ENCODE measurements around the gene DESI2. TPM values are rescaled to one million over a fixed set of nuclear protein-coding genes. Genes with fewer than 3 reads are reported as not detected.
A peak's percentile ranks its signal among the peaks of the same experiment; 100 is the strongest.

The DESI2 gene
- total and polyA plus RNA-seq, 4 donors, result 5.7 to 14.6 (median 11.7) TPM

DNA sequence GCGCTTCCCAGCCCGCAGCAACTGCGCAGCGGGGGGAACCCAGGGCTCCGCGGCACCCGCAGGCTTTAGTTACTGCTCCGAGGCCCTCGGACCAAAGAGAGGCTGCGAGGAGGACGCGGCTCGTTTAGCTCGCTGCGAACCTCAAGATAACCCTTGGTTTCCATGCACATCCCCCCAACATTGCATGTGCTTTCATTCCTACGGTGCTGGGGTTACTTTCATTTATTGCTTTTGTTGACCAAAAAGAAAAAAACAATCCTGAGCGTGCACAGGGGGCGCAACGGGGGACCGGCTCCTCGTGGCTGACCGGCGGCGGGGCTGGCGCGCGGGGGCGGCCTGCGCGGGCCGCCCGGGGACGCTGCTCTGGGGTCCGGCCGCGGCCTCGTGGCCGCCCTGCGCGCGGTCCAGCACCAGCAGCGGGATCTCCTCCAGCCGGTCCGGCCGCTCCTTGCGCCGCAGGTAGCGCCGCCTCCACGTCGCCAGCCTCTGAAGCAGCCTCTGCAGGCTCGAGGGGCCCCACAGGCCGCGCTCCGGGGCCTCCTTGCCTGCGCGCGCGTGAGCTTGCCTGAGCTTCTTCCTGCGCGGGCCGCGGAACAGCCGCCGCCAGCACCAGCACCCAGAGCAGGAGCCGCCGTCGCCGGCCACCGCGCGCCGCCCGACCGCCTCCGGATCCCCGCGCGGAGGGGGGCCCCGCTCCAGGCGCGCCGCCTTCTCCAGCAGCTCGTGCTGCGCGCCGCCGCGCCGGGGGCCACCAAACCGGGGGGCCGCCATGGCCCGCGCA, 77.4 kb downstream of the DESI2 start:
- peak; percentile 37 for DNase-seq (ENCODE audit: low spot score)
- Histone ChIP-seq H3K27ac (ENCODE audit: low read depth in 1 of 2, low read length in 2 of 2) (no peak overlapping the region), H3K9me3 (ENCODE audit: control insufficient read depth in 4 of 4, low read length in 3 of 4) (peaks cover 0 to 3% (median 0%) of the 10 kb centered on the region in 4 donors), H3K4me3 (ENCODE audit: low read depth in 1 of 3, low read length in 3 of 3) (peak overlapping the region; percentile 62 to 83 (median 69)), H3K27me3 (ENCODE audit: control insufficient read depth in 4 of 4, insufficient read depth in 4 of 4, low read length in 3 of 4) (no peaks in the 10 kb centered on the region), H3K36me3 (ENCODE audit: control insufficient read depth in 4 of 4, insufficient read depth in 3 of 4, low read depth in 1 of 4, low read length in 3 of 4) (no peaks in the 10 kb centered on the region), H3K9ac (ENCODE audit: low read depth in 1 of 2, low read length in 2 of 2) (no peak overlapping the region), H3K4me1 (ENCODE audit: control insufficient read depth in 4 of 4, insufficient read depth in 4 of 4, low read length in 3 of 4) (peaks cover 1 to 17% (median 11%) of the 10 kb centered on the region in 4 donors)
- WGBS, result under 1% methylated on average over 94 of the region's 94 CpGs
- TF ChIP-seq, protein P1, sequence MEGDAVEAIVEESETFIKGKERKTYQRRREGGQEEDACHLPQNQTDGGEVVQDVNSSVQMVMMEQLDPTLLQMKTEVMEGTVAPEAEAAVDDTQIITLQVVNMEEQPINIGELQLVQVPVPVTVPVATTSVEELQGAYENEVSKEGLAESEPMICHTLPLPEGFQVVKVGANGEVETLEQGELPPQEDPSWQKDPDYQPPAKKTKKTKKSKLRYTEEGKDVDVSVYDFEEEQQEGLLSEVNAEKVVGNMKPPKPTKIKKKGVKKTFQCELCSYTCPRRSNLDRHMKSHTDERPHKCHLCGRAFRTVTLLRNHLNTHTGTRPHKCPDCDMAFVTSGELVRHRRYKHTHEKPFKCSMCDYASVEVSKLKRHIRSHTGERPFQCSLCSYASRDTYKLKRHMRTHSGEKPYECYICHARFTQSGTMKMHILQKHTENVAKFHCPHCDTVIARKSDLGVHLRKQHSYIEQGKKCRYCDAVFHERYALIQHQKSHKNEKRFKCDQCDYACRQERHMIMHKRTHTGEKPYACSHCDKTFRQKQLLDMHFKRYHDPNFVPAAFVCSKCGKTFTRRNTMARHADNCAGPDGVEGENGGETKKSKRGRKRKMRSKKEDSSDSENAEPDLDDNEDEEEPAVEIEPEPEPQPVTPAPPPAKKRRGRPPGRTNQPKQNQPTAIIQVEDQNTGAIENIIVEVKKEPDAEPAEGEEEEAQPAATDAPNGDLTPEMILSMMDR (IDR thresholded peaks at IDR 0.05; ENCODE audit: low read depth, low read length, missing input control), result no peak
- TF ChIP-seq GABPA (IDR thresholded peaks at IDR 0.05 in 1 of 2, conservative IDR thresholded peaks at IDR 0.05 in 1 of 2), result no peak

DNA sequence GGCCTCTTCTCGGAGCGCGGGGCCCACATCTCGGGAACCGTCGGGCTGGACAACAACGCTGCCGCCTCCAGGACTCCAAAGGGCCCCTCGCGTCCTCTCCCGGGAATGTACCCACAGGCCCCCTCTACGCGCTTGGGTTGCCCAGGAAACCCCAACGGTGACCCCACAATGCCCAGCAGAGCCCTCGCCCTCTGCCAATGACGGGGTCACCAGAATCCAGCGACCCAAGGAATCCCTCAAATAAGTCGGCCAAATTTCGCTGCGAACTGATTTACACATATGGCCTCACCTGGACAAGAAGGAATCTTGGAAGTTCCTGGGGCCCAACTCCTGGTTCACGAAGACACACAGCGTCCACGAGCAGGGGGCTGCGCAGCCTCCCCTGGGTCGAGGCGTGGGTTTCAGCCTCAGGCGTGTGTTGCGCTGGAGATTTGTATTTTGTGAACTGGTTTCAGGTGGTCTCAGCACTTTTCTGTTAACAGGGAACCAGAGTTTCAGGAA, 78.1 kb downstream of the DESI2 start:
- H3K36me3 ChIP-seq (ENCODE audit: control insufficient read depth in 4 of 4, insufficient read depth in 3 of 4, low read depth in 1 of 4, low read length in 3 of 4), result no peaks in the 10 kb centered on the region
- H3K9me3 ChIP-seq (ENCODE audit: control insufficient read depth in 4 of 4, low read length in 3 of 4), result peaks cover 0 to 3% (median 0%) of the 10 kb centered on the region in 4 donors
- DNase-seq (ENCODE audit: low spot score), result no peak
- H3K27me3 ChIP-seq (ENCODE audit: control insufficient read depth in 4 of 4, insufficient read depth in 4 of 4, low read length in 3 of 4), result no peaks in the 10 kb centered on the region
- TF ChIP-seq, protein P2, sequence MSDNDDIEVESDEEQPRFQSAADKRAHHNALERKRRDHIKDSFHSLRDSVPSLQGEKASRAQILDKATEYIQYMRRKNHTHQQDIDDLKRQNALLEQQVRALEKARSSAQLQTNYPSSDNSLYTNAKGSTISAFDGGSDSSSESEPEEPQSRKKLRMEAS (IDR thresholded peaks at IDR 0.05), result no peak
- no peak for TF ChIP-seq YY1 (IDR thresholded peaks at IDR 0.05)
- TF ChIP-seq, protein P3, sequence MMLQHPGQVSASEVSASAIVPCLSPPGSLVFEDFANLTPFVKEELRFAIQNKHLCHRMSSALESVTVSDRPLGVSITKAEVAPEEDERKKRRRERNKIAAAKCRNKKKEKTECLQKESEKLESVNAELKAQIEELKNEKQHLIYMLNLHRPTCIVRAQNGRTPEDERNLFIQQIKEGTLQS (IDR thresholded peaks at IDR 0.05), result no peak
- TF ChIP-seq, protein P1 (IDR thresholded peaks at IDR 0.05; ENCODE audit: low read depth, low read length, missing input control), result no peak
- TF ChIP-seq RAD21 (IDR thresholded peaks at IDR 0.05), result no peak
- no peak for TF ChIP-seq HNF4A (conservative IDR thresholded peaks at IDR 0.05)
- no peak for TF ChIP-seq FOXA1 (IDR thresholded peaks at IDR 0.05)
- TF ChIP-seq JUND (IDR thresholded peaks at IDR 0.05), result no peak
- TF ChIP-seq, protein P4, sequence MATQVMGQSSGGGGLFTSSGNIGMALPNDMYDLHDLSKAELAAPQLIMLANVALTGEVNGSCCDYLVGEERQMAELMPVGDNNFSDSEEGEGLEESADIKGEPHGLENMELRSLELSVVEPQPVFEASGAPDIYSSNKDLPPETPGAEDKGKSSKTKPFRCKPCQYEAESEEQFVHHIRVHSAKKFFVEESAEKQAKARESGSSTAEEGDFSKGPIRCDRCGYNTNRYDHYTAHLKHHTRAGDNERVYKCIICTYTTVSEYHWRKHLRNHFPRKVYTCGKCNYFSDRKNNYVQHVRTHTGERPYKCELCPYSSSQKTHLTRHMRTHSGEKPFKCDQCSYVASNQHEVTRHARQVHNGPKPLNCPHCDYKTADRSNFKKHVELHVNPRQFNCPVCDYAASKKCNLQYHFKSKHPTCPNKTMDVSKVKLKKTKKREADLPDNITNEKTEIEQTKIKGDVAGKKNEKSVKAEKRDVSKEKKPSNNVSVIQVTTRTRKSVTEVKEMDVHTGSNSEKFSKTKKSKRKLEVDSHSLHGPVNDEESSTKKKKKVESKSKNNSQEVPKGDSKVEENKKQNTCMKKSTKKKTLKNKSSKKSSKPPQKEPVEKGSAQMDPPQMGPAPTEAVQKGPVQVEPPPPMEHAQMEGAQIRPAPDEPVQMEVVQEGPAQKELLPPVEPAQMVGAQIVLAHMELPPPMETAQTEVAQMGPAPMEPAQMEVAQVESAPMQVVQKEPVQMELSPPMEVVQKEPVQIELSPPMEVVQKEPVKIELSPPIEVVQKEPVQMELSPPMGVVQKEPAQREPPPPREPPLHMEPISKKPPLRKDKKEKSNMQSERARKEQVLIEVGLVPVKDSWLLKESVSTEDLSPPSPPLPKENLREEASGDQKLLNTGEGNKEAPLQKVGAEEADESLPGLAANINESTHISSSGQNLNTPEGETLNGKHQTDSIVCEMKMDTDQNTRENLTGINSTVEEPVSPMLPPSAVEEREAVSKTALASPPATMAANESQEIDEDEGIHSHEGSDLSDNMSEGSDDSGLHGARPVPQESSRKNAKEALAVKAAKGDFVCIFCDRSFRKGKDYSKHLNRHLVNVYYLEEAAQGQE (IDR thresholded peaks at IDR 0.05), result no peak
- no peak overlapping the region for H3K9ac ChIP-seq (ENCODE audit: low read depth in 1 of 2, low read length in 2 of 2)
- 49% methylated on average over 28 of the region's 28 CpGs for WGBS
- H3K4me3 ChIP-seq (ENCODE audit: low read depth in 1 of 3, low read length in 3 of 3), result peak overlapping the region in 2 of 3 donors; percentile 20 to 62
- peaks cover 1 to 17% (median 11%) of the 10 kb centered on the region in 4 donors for H3K4me1 ChIP-seq (ENCODE audit: control insufficient read depth in 4 of 4, insufficient read depth in 4 of 4, low read length in 3 of 4)
- no peak overlapping the region for H3K27ac ChIP-seq (ENCODE audit: low read depth in 1 of 2, low read length in 2 of 2)

Measured in liver (tissue), 9 donors.